GM21786 (cell line): ENCODE data around the gene GRPR.

Experiments
- ATAC-seq: cut with Tn5 transposase; IDR thresholded peaks from one replicate; pipeline ENCODE4 v1.9.1; 2021; ENCODE audit not compliant: unreplicated experiment

Gene GRPR

GRCh38 chrX:16123222-16123786 is at the start of gene GRPR:
Gene GRPR, plus strand, starts transcription at chrX:16123565. Its CDS starts 389 bp downstream, at chrX:16123954.
- ATAC-seq = peak; percentile 51

GRCh38 chrX:16075087-16075486 is 48.3 kb upstream of the GRPR start:
- no peak for ATAC-seq

- ATAC-seq = no peak
Observed at GRCh38 chrX:16076834-16077233, 46.5 kb upstream of the GRPR start.

- ATAC-seq = no peak
Observed at GRCh38 chrX:16077811-16078210, 45.6 kb upstream of the GRPR start.

GRCh38 chrX:16081357-16081756 is 42.0 kb upstream of the GRPR start:
- ATAC-seq = no peak

GRCh38 chrX:16082470-16083085 is 40.8 kb upstream of the GRPR start:
- ATAC-seq = no peak

- ATAC-seq = no peak
Observed at GRCh38 chrX:16087076-16087475, 36.3 kb upstream of the GRPR start.

GRCh38 chrX:16089086-16089485 is 34.3 kb upstream of the GRPR start:
- no peak for ATAC-seq

GRCh38 chrX:16096141-16096540 is 27.2 kb upstream of the GRPR start:
- ATAC-seq = no peak

- ATAC-seq = no peak
Observed at GRCh38 chrX:16100673-16101072, 22.7 kb upstream of the GRPR start.

- ATAC-seq = no peak
Observed at GRCh38 chrX:16101581-16101980, 21.8 kb upstream of the GRPR start.

- no peak for ATAC-seq
Observed at GRCh38 chrX:16103625-16104024, 19.7 kb upstream of the GRPR start.

GRCh38 chrX:16112428-16112827 is 10.9 kb upstream of the GRPR start:
- no peak for ATAC-seq

GRCh38 chrX:16113978-16114565 is 9.3 kb upstream of the GRPR start:
- ATAC-seq = no peak

GRCh38 chrX:16114611-16115010 is 8.8 kb upstream of the GRPR start:
- no peak for ATAC-seq

GRCh38 chrX:16119353-16120220 is 3.8 kb upstream of the GRPR start:
- ATAC-seq = peak; percentile 85

- no peak for ATAC-seq
Observed at GRCh38 chrX:16120431-16120830, 2.9 kb upstream of the GRPR start.

GRCh38 chrX:16124201-16124600 is 836 bp downstream of the GRPR start:
- no peak for ATAC-seq

- ATAC-seq = no peak
Observed at GRCh38 chrX:16125520-16126149, 2.3 kb downstream of the GRPR start.

GRCh38 chrX:16130707-16131106 is 7.3 kb downstream of the GRPR start:
- ATAC-seq = no peak

- no peak for ATAC-seq
Observed at GRCh38 chrX:16134936-16135335, 11.6 kb downstream of the GRPR start.
